GM10248 (cell line): ENCODE data around the gene CHD5.
A peak's percentile ranks its signal among the peaks of the same experiment; 100 is the strongest.

Experiments used
- CTCF ChIA-PET: fragments of 300-600 bp; sonication (Branson Sonifier 250); formaldehyde crosslinking; extraction: SDS; loops from one replicate; lab custom pipeline; 2021; ENCODE audit warnings: antibody characterized with exemption; lab: Yijun Ruan, JAX
- POLR2A ChIA-PET: fragments of 350-650 bp; sonication (Branson Sonifier 250); formaldehyde crosslinking; extraction: SDS; loops from one replicate; lab custom pipeline; 2020; ENCODE audit warnings: antibody characterized with exemption; lab: Yijun Ruan, JAX
- DNase-seq: peaks from one replicate; pipeline ENCODE4 v3.0.0; 2012; ENCODE audit errors: extremely low spot score
- TF ChIP-seq, protein P1 (sequence below): IDR thresholded peaks from 2 replicates; pipeline ENCODE4 v1.5.1; 2012; ENCODE audit warnings: mild to moderate bottlenecking, low read depth; ENCODE audit errors: extremely low read depth, missing control alignments, control extremely low read depth

CHD5 gene

DNA sequence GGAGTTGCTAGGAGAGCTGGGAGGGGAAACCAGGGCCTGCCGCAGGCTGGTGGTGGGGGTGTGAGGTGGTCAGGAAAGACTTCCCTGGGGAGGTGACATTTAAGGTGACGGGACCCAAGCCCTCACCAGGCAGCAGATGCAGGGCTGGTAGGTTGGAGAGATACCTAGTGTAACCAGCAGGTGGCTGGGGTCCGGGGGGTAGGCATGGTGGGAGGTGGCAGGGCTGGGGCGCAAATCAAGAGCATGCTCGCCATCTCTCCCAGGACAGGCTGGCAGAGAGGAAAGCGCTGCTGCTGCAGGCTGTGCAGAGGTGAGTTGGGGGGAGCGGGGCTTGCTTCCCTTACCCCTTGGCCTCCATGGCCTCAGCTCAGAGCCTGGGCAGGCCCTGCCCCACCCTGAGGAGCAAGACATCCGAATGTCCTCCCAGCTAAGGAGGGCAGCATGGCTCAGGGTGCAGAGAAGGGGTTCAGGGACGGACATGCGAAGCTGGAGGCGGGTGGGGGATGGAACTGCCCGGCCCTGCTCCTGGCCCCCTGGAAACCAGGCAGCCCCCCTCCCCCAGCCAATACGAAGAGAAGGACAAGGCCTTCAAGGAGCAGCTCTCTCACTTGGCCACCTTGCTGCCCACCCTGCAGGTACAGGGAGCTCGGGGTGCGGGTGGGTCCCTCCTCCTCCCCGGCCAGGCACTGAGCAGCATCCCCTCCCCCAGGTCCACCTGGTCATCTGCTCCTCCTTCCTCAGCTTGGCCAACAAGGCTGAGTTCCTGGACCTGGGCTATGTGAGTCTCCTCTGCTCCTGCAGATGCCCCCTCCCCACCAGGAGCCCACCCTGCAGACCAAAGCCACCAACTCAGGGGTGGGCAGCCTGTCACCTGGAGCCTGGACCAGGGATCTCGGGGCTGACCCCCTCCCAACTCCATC is 29.8 kb upstream of the CHD5 start:
- no peak for DNase-seq
- TF ChIP-seq, protein P1, sequence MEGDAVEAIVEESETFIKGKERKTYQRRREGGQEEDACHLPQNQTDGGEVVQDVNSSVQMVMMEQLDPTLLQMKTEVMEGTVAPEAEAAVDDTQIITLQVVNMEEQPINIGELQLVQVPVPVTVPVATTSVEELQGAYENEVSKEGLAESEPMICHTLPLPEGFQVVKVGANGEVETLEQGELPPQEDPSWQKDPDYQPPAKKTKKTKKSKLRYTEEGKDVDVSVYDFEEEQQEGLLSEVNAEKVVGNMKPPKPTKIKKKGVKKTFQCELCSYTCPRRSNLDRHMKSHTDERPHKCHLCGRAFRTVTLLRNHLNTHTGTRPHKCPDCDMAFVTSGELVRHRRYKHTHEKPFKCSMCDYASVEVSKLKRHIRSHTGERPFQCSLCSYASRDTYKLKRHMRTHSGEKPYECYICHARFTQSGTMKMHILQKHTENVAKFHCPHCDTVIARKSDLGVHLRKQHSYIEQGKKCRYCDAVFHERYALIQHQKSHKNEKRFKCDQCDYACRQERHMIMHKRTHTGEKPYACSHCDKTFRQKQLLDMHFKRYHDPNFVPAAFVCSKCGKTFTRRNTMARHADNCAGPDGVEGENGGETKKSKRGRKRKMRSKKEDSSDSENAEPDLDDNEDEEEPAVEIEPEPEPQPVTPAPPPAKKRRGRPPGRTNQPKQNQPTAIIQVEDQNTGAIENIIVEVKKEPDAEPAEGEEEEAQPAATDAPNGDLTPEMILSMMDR, result peak; percentile 18
- ChIA-PET CTCF (interaction anchor here (0.6 to 1.6 kb wide), 7 partner anchors 10 to 35 kb away, joined by 3 to 7 read pairs (median 3); no protein-coding TSS in a partner anchor), POLR2A (no interaction called here)

DNA sequence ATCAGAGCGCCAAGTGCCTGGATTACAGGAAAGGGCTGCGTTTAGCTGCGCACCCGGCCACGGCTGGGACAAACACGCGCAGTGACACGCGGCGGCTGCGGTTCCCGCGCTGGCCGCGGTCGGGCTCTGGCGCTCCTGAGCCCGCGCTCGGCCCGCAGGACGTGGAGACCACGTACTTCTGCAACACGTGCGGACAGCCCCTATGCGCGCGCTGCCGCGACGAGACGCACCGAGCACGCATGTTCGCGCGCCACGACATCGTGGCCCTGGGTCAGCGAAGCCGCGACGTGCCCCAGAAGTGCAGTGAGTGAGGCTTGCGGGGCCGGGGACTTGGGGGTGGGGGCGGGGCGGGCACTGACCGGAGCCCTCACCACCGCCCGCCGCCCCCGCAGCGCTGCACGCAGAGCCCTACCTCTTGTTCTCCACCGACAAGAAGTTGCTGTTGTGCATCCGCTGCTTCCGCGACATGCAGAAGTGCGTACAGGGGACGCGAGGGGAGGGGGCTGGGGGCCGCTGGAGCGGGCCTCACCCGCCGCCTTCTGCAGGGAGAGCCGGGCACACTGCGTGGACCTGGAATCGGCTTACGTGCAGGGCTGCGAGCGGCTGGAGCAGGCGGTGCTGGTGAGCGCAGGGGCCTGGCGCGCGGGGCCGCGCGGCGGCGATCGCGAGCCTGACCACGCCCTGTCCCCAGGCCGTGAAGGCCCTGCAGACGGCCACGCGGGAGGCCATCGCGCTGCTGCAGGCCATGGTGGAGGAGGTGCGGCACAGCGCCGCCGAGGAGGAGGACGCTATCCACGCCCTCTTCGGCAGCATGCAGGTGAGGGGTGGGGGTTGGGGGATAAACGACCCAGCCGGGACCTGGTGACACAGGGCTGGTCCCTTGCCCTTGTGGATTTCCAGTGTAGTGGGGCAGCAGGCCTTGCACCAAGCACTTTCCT is 28.9 kb upstream of the CHD5 start:
- CTCF ChIA-PET, result interaction anchor here (0.6 to 1.6 kb wide), 7 partner anchors 13 to 38 kb away, joined by 3 to 6 read pairs (median 4); no protein-coding TSS in a partner anchor
- POLR2A ChIA-PET, result no interaction called here
- peak; percentile 67 for DNase-seq
- TF ChIP-seq, protein P1, result peak; percentile 53

DNA sequence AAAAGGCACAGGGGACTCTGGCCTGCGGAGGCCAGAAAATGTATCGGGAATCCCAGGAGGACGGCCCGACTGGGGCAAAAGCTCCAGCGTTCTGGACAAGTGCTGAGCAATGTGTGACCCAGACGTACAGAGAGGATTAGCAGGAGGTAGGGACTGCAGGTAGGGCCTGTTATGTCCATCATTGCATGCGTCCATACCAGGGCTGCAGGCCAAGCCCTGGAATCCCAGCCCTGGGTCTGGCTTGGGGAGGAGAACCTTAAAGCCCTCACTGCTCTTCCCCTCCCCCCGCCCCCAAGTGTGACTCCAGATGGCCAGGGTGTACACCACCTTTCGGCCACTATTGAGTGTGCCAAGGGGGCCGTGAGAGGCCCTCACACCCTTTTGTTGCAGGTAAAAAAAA is 27.8 kb upstream of the CHD5 start:
- TF ChIP-seq, protein P1, result no peak
- DNase-seq, result no peak
- ChIA-PET CTCF (interaction anchor here (1.0 to 3.6 kb wide), 7 partner anchors 9 to 39 kb away, joined by 3 to 20 read pairs (median 4); no protein-coding TSS in a partner anchor), POLR2A (interaction anchor here (0.6 kb wide), 1 partner anchor 76 kb away, joined by 3 read pairs; no protein-coding TSS in a partner anchor)

DNA sequence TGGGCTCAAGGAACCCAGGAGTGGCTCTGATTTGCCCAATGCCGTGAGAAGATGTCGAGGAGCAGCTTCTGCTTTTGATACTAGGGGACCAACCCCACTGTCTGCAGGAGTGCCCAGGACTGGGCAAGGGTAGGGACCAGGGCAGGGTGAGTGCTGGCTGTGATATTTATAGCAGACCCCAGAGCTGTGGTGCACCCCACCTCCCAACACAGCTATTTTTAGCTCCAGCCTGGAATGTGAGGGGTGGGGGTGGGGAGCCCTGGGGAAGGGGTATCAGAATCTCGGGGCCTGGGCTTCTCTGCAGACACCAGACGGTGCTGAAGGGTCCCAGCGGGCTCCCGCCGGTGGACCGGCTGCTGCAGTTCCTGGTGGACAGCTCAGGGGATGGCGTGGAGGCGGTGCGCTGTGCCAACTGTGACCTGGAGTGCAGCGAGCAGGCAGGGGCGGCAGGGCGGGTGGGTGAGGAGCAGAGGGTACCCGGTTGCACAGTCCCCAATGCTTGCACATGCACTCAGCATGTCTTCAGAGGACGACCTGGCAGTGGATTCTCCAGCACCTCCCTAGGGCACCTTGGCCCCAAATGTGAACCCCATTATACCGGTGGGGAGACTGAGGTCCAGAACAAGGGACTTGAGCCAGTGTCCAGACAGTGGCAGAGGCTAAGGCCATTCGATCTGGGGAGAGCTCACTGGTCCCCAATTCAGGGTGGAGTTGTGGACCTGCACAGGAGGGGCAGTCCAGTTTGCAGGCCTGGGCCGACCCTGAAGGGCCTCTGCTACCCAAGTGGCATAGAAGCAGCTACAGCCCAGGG is 27.2 kb upstream of the CHD5 start:
- no peak for DNase-seq
- TF ChIP-seq, protein P1, result no peak
- ChIA-PET POLR2A (no interaction called here), CTCF (interaction anchor here (1.1 to 4.7 kb wide), 13 partner anchors 9 to 142 kb away, joined by 3 to 27 read pairs (median 5); partner anchors contain the start of gene HES3)

DNA sequence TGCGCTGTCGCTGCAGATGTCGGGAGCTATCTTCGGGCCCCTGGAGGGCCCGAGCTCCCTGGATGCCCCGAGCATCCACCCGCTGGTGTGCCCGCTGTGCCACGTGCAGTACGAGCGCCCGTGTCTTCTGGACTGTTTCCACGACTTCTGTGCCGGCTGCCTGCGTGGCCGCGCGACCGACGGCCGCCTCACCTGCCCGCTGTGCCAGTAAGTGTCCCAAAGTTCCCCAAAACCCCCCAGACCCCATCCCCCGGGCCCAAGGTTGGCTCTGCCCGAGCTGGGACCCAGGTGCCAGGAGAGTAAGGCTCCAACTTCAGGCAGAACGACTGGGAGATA is 26.4 kb upstream of the CHD5 start:
- TF ChIP-seq, protein P1, result no peak
- CTCF ChIA-PET, result interaction anchor here (0.7 to 4.7 kb wide), 21 partner anchors 9 to 348 kb away, joined by 3 to 27 read pairs (median 5); partner anchors contain the start of genes HES3, ICMT and NOL9
- DNase-seq, result no peak
- POLR2A ChIA-PET, result interaction anchor here (0.6 to 1.1 kb wide), 3 partner anchors 10 to 292 kb away, joined by 3 to 8 read pairs (median 3); no protein-coding TSS in a partner anchor
